Calu3 (cell line): ENCODE measurements around the gene MR1. TPM values are rescaled to one million over a fixed set of nuclear protein-coding genes. Genes with fewer than 3 reads are reported as not detected.

Experiments used
- BruUV-seq: library from RNA; stranded (reverse); fragments of 400-500 nt; replicated peaks from 2 replicates; lab custom pipeline; 2021; lab: Mats Ljungman, UMichigan
- CTCF ChIA-PET: fragments of 300-600 bp; sonication (Branson Sonifier 250); formaldehyde crosslinking; loops from one replicate; lab custom pipeline; 2022; ENCODE audit warnings: antibody characterized with exemption; lab: Charles Lee
- DNase-seq: peaks from one replicate; pipeline ENCODE4 v3.0.0; 2022
- H3K27ac Mint-ChIP-seq: one replicate; pipeline ENCODE4 v1.8.0; 2022; ENCODE audit warnings: mixed read lengths; ENCODE audit not compliant: unreplicated experiment
- H3K27me3 Mint-ChIP-seq: one replicate; pipeline ENCODE4 v1.8.0; 2022; ENCODE audit warnings: mixed read lengths; ENCODE audit not compliant: unreplicated experiment
- H3K36me3 Mint-ChIP-seq: one replicate; pipeline ENCODE4 v1.8.0; 2022; ENCODE audit warnings: mild to moderate bottlenecking, moderate library complexity, mixed read lengths; ENCODE audit not compliant: insufficient read depth, unreplicated experiment
- H3K4me1 Mint-ChIP-seq: one replicate; pipeline ENCODE4 v1.8.0; 2022; ENCODE audit warnings: mild to moderate bottlenecking, low read depth, mixed read lengths; ENCODE audit not compliant: unreplicated experiment
- H3K4me3 Mint-ChIP-seq: one replicate; pipeline ENCODE4 v1.8.0; 2022; ENCODE audit warnings: mild to moderate bottlenecking, low read depth, moderate library complexity, mixed read lengths; ENCODE audit not compliant: unreplicated experiment
- H3K9me3 Mint-ChIP-seq: one replicate; pipeline ENCODE4 v1.8.0; 2022; ENCODE audit warnings: low read depth, mixed read lengths; ENCODE audit not compliant: unreplicated experiment
- CTCF ChIP-seq: fragments of 200-600 bp; IDR thresholded peaks from one replicate; pipeline ENCODE4 v1.8.0; 2022; ENCODE audit warnings: antibody characterized with exemption; ENCODE audit not compliant: unreplicated experiment
- intact Hi-C: fragments of 100-400 bp; cut with micrococcal nuclease; formaldehyde crosslinking; loops from one replicate; pipeline ENCODE4 v1.10.0; 2022; ENCODE audit not compliant: unreplicated experiment
- total RNA-seq: library from RNA; stranded (reverse); gene quantifications from 2 replicates; pipeline ENCODE4 v1.2.3, GENCODE V29; 2022

The MR1 gene
- total RNA-seq, 1 experiment from 2014 or later, result 10.0 TPM

- no peaks in the 10 kb centered on the region for H3K9me3 Mint-ChIP-seq
- peaks cover 39% of the 10 kb centered on the region for H3K27me3 Mint-ChIP-seq
- H3K36me3 Mint-ChIP-seq, result peaks cover 21% of the 10 kb centered on the region
- CTCF ChIA-PET, result interaction anchor here (1.2 kb wide), 1 partner anchor 12 kb away, joined by 4 read pairs; no protein-coding TSS in a partner anchor
- intact Hi-C loops, result no loop called here
- DNase-seq, result no peak
- H3K4me3 Mint-ChIP-seq, result no peak overlapping the region
- BruUV-seq, result no TSS peak
- H3K27ac Mint-ChIP-seq, result no peak overlapping the region
- no peak for TF ChIP-seq CTCF
- peaks cover 42% of the 10 kb centered on the region for H3K4me1 Mint-ChIP-seq
These were observed 69.1 kb downstream of the MR1 start for GRCh38 chr1:181102841-181103240.

- peaks cover 48% of the 10 kb centered on the region for H3K4me1 Mint-ChIP-seq
- no peak for TF ChIP-seq CTCF
- no peaks in the 10 kb centered on the region for H3K9me3 Mint-ChIP-seq
- no peak overlapping the region for H3K4me3 Mint-ChIP-seq
- peaks cover 21% of the 10 kb centered on the region for H3K36me3 Mint-ChIP-seq
- DNase-seq, result no peak
- intact Hi-C loops, result no loop called here
- CTCF ChIA-PET, result interaction anchor here (1.2 kb wide), 1 partner anchor 13 kb away, joined by 4 read pairs; no protein-coding TSS in a partner anchor
- peaks cover 39% of the 10 kb centered on the region for H3K27me3 Mint-ChIP-seq
- no TSS peak for BruUV-seq
- H3K27ac Mint-ChIP-seq, result no peak overlapping the region
These were observed 69.6 kb downstream of the MR1 start for GRCh38 chr1:181103399-181103798.

DNA sequence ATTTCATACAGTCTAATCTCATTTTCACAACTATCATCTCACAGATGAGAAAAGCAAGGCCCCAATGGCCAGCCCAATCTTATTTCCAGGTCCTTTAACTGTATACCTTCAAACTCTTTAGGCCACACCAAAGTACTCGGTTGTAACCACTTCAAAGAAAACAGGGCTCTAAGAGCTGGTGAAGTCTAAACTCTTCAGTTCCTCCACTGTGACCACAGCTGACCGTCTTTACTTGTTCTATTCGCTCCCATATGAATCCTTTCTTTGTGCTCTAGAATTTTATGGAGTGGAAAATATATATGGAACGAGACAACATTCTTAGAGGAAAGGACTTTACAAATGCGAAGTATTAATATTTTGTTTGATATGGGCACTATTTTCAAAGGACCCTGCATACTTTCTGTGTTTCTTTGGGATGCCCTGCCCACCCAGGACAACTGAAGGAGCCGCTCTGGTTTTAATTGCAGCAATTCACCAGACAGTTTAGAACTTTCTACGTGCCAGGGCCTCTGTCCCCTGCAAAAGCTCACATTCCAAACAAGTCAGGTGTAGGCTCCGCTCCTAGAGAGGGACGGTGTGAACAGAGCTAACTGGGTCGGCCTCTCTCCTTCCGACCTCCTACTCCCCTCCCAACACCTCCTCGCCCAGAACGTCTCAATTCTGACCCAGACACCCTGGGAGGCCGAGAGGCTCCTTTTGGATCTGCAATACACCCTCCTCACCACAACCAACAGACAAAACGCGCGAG, 70.4 kb downstream of the MR1 start:
- TSS peak; percentile 53 for BruUV-seq
- CTCF ChIA-PET, result interaction anchor here (1.3 to 2.7 kb wide), 4 partner anchors 9 to 37 kb away, joined by 3 to 13 read pairs (median 8); no protein-coding TSS in a partner anchor
- DNase-seq, result no peak

GRCh38 chr1:181104790-181105133, 71.0 kb downstream of the MR1 start:
- intact Hi-C loops, result loop anchor here (2.0 kb wide), 1 partner anchor 14 kb away; no protein-coding TSS in a partner anchor
- no peak for TF ChIP-seq CTCF
- peaks cover 48% of the 10 kb centered on the region for H3K4me1 Mint-ChIP-seq
- no peaks in the 10 kb centered on the region for H3K9me3 Mint-ChIP-seq
- peak overlapping the region; percentile 40 for H3K27ac Mint-ChIP-seq
- no TSS peak for BruUV-seq
- CTCF ChIA-PET, result interaction anchor here (0.7 to 2.7 kb wide), 6 partner anchors 9 to 37 kb away, joined by 3 to 13 read pairs (median 7); no protein-coding TSS in a partner anchor
- peak overlapping the region; percentile 75 for H3K4me3 Mint-ChIP-seq
- DNase-seq, result peak; percentile 55
- peaks cover 30% of the 10 kb centered on the region for H3K27me3 Mint-ChIP-seq
- H3K36me3 Mint-ChIP-seq, result peaks cover 21% of the 10 kb centered on the region

More for the DNA sequence above, 70.4 kb downstream of the MR1 start:
- TF ChIP-seq CTCF, result no peak
- Mint-ChIP-seq H3K4me3 (peak overlapping the region; percentile 75), H3K9me3 (no peaks in the 10 kb centered on the region), H3K4me1 (peaks cover 53% of the 10 kb centered on the region), H3K36me3 (peaks cover 21% of the 10 kb centered on the region), H3K27me3 (peaks cover 36% of the 10 kb centered on the region), H3K27ac (peak overlapping the region; percentile 40)
- intact Hi-C loops, result loop anchor here (2.0 kb wide), 1 partner anchor 13 kb away; no protein-coding TSS in a partner anchor
